Mesothelial cell of epicardium (in vitro differentiated cells): ENCODE data around the gene LRGUK. TPM values are rescaled to one million over a fixed set of nuclear protein-coding genes. Genes with fewer than 3 reads are reported as not detected.

Experiments
- DNase-seq, 2 experiments: peaks; one replicate each; pipeline ENCODE4 v3.0.0; 2021; ENCODE audit warnings: low spot score in 2 of 2; ENCODE audit not compliant: unreplicated experiment in 2 of 2
- H3K27ac Mint-ChIP-seq: 2 replicates; pipeline ENCODE4 v1.8.0; 2021; ENCODE audit warnings: mixed read lengths
- H3K27me3 Mint-ChIP-seq: 2 replicates; pipeline ENCODE4 v1.8.0; 2021; ENCODE audit warnings: low read depth, mixed read lengths
- H3K36me3 Mint-ChIP-seq: 2 replicates; pipeline ENCODE4 v1.8.0; 2021; ENCODE audit warnings: mixed read lengths
- H3K4me1 Mint-ChIP-seq: 2 replicates; pipeline ENCODE4 v1.8.0; 2021; ENCODE audit warnings: mixed read lengths
- H3K4me3 Mint-ChIP-seq: 2 replicates; pipeline ENCODE4 v1.8.0; 2021; ENCODE audit warnings: mild to moderate bottlenecking, moderate library complexity, mixed read lengths
- H3K9me3 Mint-ChIP-seq: 2 replicates; pipeline ENCODE4 v1.8.0; 2021; ENCODE audit warnings: mixed read lengths
- CTCF ChIP-seq: fragments of 200-600 bp; sonication (generic); IDR thresholded peaks from one replicate; pipeline ENCODE4 v1.5.0; 2021; ENCODE audit warnings: antibody characterized with exemption; ENCODE audit not compliant: unreplicated experiment
- total RNA-seq: library from RNA; stranded (reverse); gene quantifications from 3 replicates; pipeline ENCODE4 v1.2.1, GENCODE V29; 2021

The LRGUK gene
- total RNA-seq, 1 donor from 2014 or later = 0.96 TPM

GRCh38 chr7:134128829-134129228 lies 1.7 kb downstream of the LRGUK start:
- Mint-ChIP-seq H3K36me3 (no peaks in the 10 kb centered on the region), H3K4me3 (peak overlapping the region; percentile 75), H3K27me3 (peaks cover 73% of the 10 kb centered on the region), H3K27ac (no peak overlapping the region), H3K4me1 (peaks cover 12% of the 10 kb centered on the region), H3K9me3 (no peaks in the 10 kb centered on the region)
- DNase-seq = no peak
- TF ChIP-seq CTCF = no peak

- Mint-ChIP-seq H3K4me3 (no peak overlapping the region), H3K27me3 (peaks cover 74% of the 10 kb centered on the region), H3K4me1 (peaks cover 12% of the 10 kb centered on the region), H3K36me3 (no peaks in the 10 kb centered on the region), H3K27ac (no peak overlapping the region), H3K9me3 (no peaks in the 10 kb centered on the region)
- TF ChIP-seq CTCF = no peak
- no peak for DNase-seq
Observed at GRCh38 chr7:134129856-134130523, 2.9 kb downstream of the LRGUK start.

GRCh38 chr7:134134004-134134403 lies 6.9 kb downstream of the LRGUK start:
- H3K27ac Mint-ChIP-seq = no peak overlapping the region
- H3K4me3 Mint-ChIP-seq = no peak overlapping the region
- peaks cover 49% of the 10 kb centered on the region for H3K27me3 Mint-ChIP-seq
- TF ChIP-seq CTCF = no peak
- no peaks in the 10 kb centered on the region for H3K9me3 Mint-ChIP-seq
- H3K36me3 Mint-ChIP-seq = no peaks in the 10 kb centered on the region
- no peak for DNase-seq
- no peaks in the 10 kb centered on the region for H3K4me1 Mint-ChIP-seq

GRCh38 chr7:134140889-134141867 lies 14.0 kb downstream of the LRGUK start:
- TF ChIP-seq CTCF = peak; percentile 90
- no peaks in the 10 kb centered on the region for H3K4me1 Mint-ChIP-seq
- H3K9me3 Mint-ChIP-seq = no peaks in the 10 kb centered on the region
- H3K4me3 Mint-ChIP-seq = no peak overlapping the region
- H3K27me3 Mint-ChIP-seq = peaks cover 3% of the 10 kb centered on the region
- H3K36me3 Mint-ChIP-seq = no peaks in the 10 kb centered on the region
- DNase-seq = peak; percentile 29 to 67
- H3K27ac Mint-ChIP-seq = no peak overlapping the region

GRCh38 chr7:134141868-134142264 lies 14.7 kb downstream of the LRGUK start:
- Mint-ChIP-seq H3K9me3 (no peaks in the 10 kb centered on the region), H3K36me3 (no peaks in the 10 kb centered on the region), H3K4me1 (no peaks in the 10 kb centered on the region), H3K27me3 (peaks cover 3% of the 10 kb centered on the region), H3K4me3 (no peak overlapping the region), H3K27ac (no peak overlapping the region)
- DNase-seq = no peak
- TF ChIP-seq CTCF = no peak
